Measurements from ENCODE around the gene ZNF768. TPM values are rescaled to one million over a fixed set of nuclear protein-coding genes. Genes with fewer than 3 reads are reported as not detected.

ZNF768 gene
- total and polyA plus RNA-seq, 7 experiments from 2014 or later: 1.6 to 8.5 (median 7.1) TPM

GRCh38 chr16:30515275-30515674 lies 11.1 kb downstream of the ZNF768 start:
- intact Hi-C loops (cut with micrococcal nuclease): no loop called here
- no peak for ATAC-seq
- peaks cover 29 to 68% (median 49%) of the 10 kb centered on the region in 5 donors for H3K36me3 Mint-ChIP-seq

DNA sequence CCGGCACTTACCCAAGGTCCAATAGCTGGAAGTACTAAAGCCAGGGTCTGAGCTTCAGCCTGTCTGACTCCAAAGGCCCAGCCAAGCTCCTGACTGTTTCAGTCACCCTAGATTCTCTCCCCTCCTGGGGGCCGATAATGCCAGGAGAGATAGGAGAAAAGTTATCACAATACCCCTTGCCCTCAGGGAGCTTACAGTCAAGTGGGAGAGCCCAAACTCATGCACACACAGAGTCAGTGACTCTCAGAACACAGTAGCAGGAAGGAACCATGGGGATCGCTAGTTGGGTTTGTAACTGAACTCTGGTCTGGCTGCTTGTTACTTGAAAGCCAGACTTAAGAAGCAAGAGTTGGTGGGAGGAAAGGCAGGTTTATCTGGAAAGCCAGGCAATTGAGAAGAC lies 14.9 kb downstream of the ZNF768 start:
- ChIA-PET CTCF (interaction anchor here (1.2 to 1.6 kb wide), 2 partner anchors 13 to 62 kb away, joined by 3 to 4 read pairs; no protein-coding TSS in a partner anchor), POLR2A (interaction anchor here (1.2 to 2.2 kb wide), 4 partner anchors 13 to 38 kb away, joined by 3 to 7 read pairs (median 6); partner anchors contain the start of gene ITGAL)
- Mint-ChIP-seq H3K36me3 (peaks cover 18 to 48% (median 34%) of the 10 kb centered on the region in 5 donors), H3K9me3 (no peaks in the 10 kb centered on the region), H3K27ac (peak overlapping the region in 8 of 9 donors; percentile 3 to 86 (median 50)), H3K4me3 (no peak overlapping the region), H3K4me1 (peaks cover 0 to 30% (median 10%) of the 10 kb centered on the region in 7 donors), H3K27me3 (no peaks in the 10 kb centered on the region)
- Histone ChIP-seq H3K4me1 (ENCODE audit: control insufficient read depth in 2 of 2, insufficient read depth in 2 of 2, low read length in 2 of 2) (no peaks in the 10 kb centered on the region), H3K27me3 (ENCODE audit: control insufficient read depth in 2 of 2, insufficient read depth in 2 of 2, low read length in 2 of 2) (no peaks in the 10 kb centered on the region), H3K9me3 (ENCODE audit: control insufficient read depth in 2 of 3, low read length in 3 of 3) (no peaks in the 10 kb centered on the region), H3K27ac (ENCODE audit: low read depth, low read length) (no peak overlapping the region), H3K4me3 (ENCODE audit: low read length) (no peak overlapping the region), H3K36me3 (ENCODE audit: control insufficient read depth in 2 of 3, insufficient read depth in 3 of 3, low read length in 3 of 3) (peaks cover 39 to 91% (median 48%) of the 10 kb centered on the region in 3 experiments)
- ATAC-seq: no peak
- intact Hi-C loops (cut with micrococcal nuclease): no loop called here
- DNase-seq: no peak

More at GRCh38 chr16:30515275-30515674, 11.1 kb downstream of the ZNF768 start:
- no peaks in the 10 kb centered on the region for H3K4me1 ChIP-seq (ENCODE audit: control insufficient read depth in 2 of 2, insufficient read depth in 2 of 2, low read length in 2 of 2)
- H3K4me3 Mint-ChIP-seq: no peak overlapping the region
- H3K9me3 Mint-ChIP-seq: no peaks in the 10 kb centered on the region
- no peak for DNase-seq
- CTCF ChIA-PET: interaction anchor here (1.4 kb wide), 1 partner anchor 20 kb away, joined by 3 read pairs; no protein-coding TSS in a partner anchor
- POLR2A ChIA-PET: interaction anchor here (0.6 to 1.5 kb wide), 4 partner anchors 20 to 92 kb away, joined by 3 to 4 read pairs (median 4); no protein-coding TSS in a partner anchor
- no peaks in the 10 kb centered on the region for H3K9me3 ChIP-seq (ENCODE audit: control insufficient read depth in 2 of 3, low read length in 3 of 3)
- no peaks in the 10 kb centered on the region for H3K27me3 Mint-ChIP-seq
- H3K36me3 ChIP-seq (ENCODE audit: control insufficient read depth in 2 of 3, insufficient read depth in 3 of 3, low read length in 3 of 3): peaks cover 39 to 99% (median 58%) of the 10 kb centered on the region in 3 experiments
- no peaks in the 10 kb centered on the region for H3K27me3 ChIP-seq (ENCODE audit: control insufficient read depth in 2 of 2, insufficient read depth in 2 of 2, low read length in 2 of 2)
- H3K27ac ChIP-seq (ENCODE audit: low read depth, low read length): no peak overlapping the region
- no peak overlapping the region for H3K4me3 ChIP-seq (ENCODE audit: low read length)
- H3K27ac Mint-ChIP-seq: peak overlapping the region in 7 of 9 donors; percentile 18 to 82 (median 74)
- peaks cover 0 to 43% (median 15%) of the 10 kb centered on the region in 7 donors for H3K4me1 Mint-ChIP-seq

DNA sequence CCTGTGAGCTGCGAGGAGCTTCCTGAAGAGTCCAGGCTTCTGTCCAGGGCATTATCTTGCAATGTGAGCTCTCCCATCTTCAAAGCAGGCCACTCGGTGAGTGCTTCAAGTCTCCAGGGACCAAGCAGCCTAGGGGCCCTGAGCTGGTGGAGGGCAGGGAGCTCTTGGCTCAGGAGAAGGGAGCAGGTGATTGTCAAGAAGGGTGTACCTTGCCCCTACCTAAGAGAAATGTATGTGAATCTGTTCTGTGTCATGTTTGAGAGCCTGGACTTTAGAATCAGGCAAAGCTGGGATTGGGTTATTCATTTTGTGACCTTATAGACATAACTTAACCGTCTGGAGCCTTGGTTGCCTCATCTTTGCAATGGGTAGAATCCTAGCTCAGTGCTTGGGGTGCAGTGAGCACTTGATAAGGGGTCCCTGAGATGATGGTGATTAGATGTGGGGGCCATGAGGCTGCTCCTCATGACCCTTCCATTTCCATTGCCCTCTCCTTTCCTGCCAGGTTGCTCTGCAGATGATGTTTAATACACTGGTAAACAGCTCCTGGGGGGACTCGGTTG lies 15.9 kb downstream of the ZNF768 start:
- H3K4me3 ChIP-seq (ENCODE audit: low read length): no peak overlapping the region
- intact Hi-C loops (cut with micrococcal nuclease): no loop called here
- ChIA-PET CTCF (no interaction called here), POLR2A (interaction anchor here (0.5 to 2.2 kb wide), 6 partner anchors 9 to 359 kb away, joined by 3 to 7 read pairs (median 4); partner anchors contain the start of gene ITGAL)
- Mint-ChIP-seq H3K36me3 (peaks cover 14 to 43% (median 28%) of the 10 kb centered on the region in 5 donors), H3K27me3 (no peaks in the 10 kb centered on the region), H3K4me1 (peaks cover 0 to 28% (median 7%) of the 10 kb centered on the region in 7 donors), H3K4me3 (no peak overlapping the region), H3K9me3 (no peaks in the 10 kb centered on the region), H3K27ac (peak overlapping the region in 7 of 9 donors; percentile 45 to 83 (median 65))
- no peak for DNase-seq
- ATAC-seq: no peak
- no peaks in the 10 kb centered on the region for H3K9me3 ChIP-seq (ENCODE audit: control insufficient read depth in 2 of 3, low read length in 3 of 3)
- H3K27me3 ChIP-seq (ENCODE audit: control insufficient read depth in 2 of 2, insufficient read depth in 2 of 2, low read length in 2 of 2): no peaks in the 10 kb centered on the region
- H3K4me1 ChIP-seq (ENCODE audit: control insufficient read depth in 2 of 2, insufficient read depth in 2 of 2, low read length in 2 of 2): no peaks in the 10 kb centered on the region
- peak overlapping the region; percentile 11 for H3K27ac ChIP-seq (ENCODE audit: low read depth, low read length)
- H3K36me3 ChIP-seq (ENCODE audit: control insufficient read depth in 2 of 3, insufficient read depth in 3 of 3, low read length in 3 of 3): peaks cover 32 to 88% (median 39%) of the 10 kb centered on the region in 3 experiments

- intact Hi-C loops (cut with micrococcal nuclease): no loop called here
- POLR2A ChIA-PET: interaction anchor here (0.6 to 1.2 kb wide), 5 partner anchors 10 to 841 kb away, joined by 3 to 4 read pairs (median 3); no protein-coding TSS in a partner anchor
- Histone ChIP-seq H3K27ac (ENCODE audit: low read depth, low read length) (no peak overlapping the region), H3K9me3 (ENCODE audit: control insufficient read depth in 2 of 3, low read length in 3 of 3) (no peaks in the 10 kb centered on the region), H3K27me3 (ENCODE audit: control insufficient read depth in 2 of 2, insufficient read depth in 2 of 2, low read length in 2 of 2) (no peaks in the 10 kb centered on the region), H3K4me3 (ENCODE audit: low read length) (no peak overlapping the region), H3K36me3 (ENCODE audit: control insufficient read depth in 2 of 3, insufficient read depth in 3 of 3, low read length in 3 of 3) (peaks cover 42 to 88% (median 46%) of the 10 kb centered on the region in 3 experiments), H3K4me1 (ENCODE audit: control insufficient read depth in 2 of 2, insufficient read depth in 2 of 2, low read length in 2 of 2) (no peaks in the 10 kb centered on the region)
- CTCF ChIA-PET: interaction anchor here (0.6 to 1.1 kb wide), 2 partner anchors 79 to 120 kb away, joined by 3 to 4 read pairs; partner anchors contain the start of gene DCTPP1
- H3K27ac Mint-ChIP-seq: peak overlapping the region in 4 of 9 donors; percentile 31 to 69 (median 58)
- no peaks in the 10 kb centered on the region for H3K9me3 Mint-ChIP-seq
- peaks cover 8 to 42% (median 25%) of the 10 kb centered on the region in 5 donors for H3K36me3 Mint-ChIP-seq
- peaks cover 0 to 27% (median 7%) of the 10 kb centered on the region in 7 donors for H3K4me1 Mint-ChIP-seq
- DNase-seq: no peak
- ATAC-seq: no peak
- no peaks in the 10 kb centered on the region for H3K27me3 Mint-ChIP-seq
- no peak overlapping the region for H3K4me3 Mint-ChIP-seq
Measured at GRCh38 chr16:30509081-30509765, 17.1 kb downstream of the ZNF768 start.

GRCh38 chr16:30503403-30504296 lies 22.7 kb downstream of the ZNF768 start:
- intact Hi-C loops (cut with micrococcal nuclease): no loop called here

More at GRCh38 chr16:30503403-30504296, 22.7 kb downstream of the ZNF768 start:
- no peaks in the 10 kb centered on the region for H3K27me3 Mint-ChIP-seq
- H3K4me3 Mint-ChIP-seq: no peak overlapping the region
- ChIA-PET POLR2A (interaction anchor here (0.7 kb wide), 2 partner anchors 73 to 160 kb away, joined by 3 read pairs; no protein-coding TSS in a partner anchor), CTCF (no interaction called here)
- peaks cover 8 to 26% (median 15%) of the 10 kb centered on the region in 5 donors for H3K36me3 Mint-ChIP-seq
- ATAC-seq: no peak
- no peak for DNase-seq
- peak overlapping the region; percentile 36 to 84 (median 63) for H3K27ac Mint-ChIP-seq
- no peaks in the 10 kb centered on the region for H3K9me3 Mint-ChIP-seq
- peaks cover 0 to 19% (median 8%) of the 10 kb centered on the region in 7 donors for H3K4me1 Mint-ChIP-seq
- Histone ChIP-seq H3K27ac (ENCODE audit: low read depth, low read length) (peak overlapping the region; percentile 58), H3K9me3 (ENCODE audit: control insufficient read depth in 2 of 3, low read length in 3 of 3) (no peaks in the 10 kb centered on the region), H3K4me1 (ENCODE audit: control insufficient read depth in 2 of 2, insufficient read depth in 2 of 2, low read length in 2 of 2) (no peaks in the 10 kb centered on the region), H3K36me3 (ENCODE audit: control insufficient read depth in 2 of 3, insufficient read depth in 3 of 3, low read length in 3 of 3) (peaks cover 30 to 74% (median 34%) of the 10 kb centered on the region in 3 experiments), H3K27me3 (ENCODE audit: control insufficient read depth in 2 of 2, insufficient read depth in 2 of 2, low read length in 2 of 2) (no peaks in the 10 kb centered on the region), H3K4me3 (ENCODE audit: low read length) (no peak overlapping the region)
